PC-3 (cell line): ENCODE measurements around the gene DLG2. TPM values are rescaled to one million over a fixed set of nuclear protein-coding genes. Genes with fewer than 3 reads are reported as not detected.

ENCODE experiments used
- ATAC-seq: fragments of 200-7000 bp; cut with Tn5 transposase; 2 replicates; pipeline ENCODE4 v1.9.1; 2020; ENCODE audit warnings: mild to moderate bottlenecking, moderate library complexity
- BruUV-seq: library from RNA; stranded (reverse); fragments of 400-500 nt; replicated peaks from 2 replicates; lab custom pipeline; 2021; lab: Mats Ljungman, UMichigan
- CTCF ChIA-PET: fragments of 300-600 bp; sonication (Branson Sonifier 250); formaldehyde crosslinking; loops from one replicate; lab custom pipeline; 2022; ENCODE audit warnings: antibody characterized with exemption; lab: Charles Lee
- POLR2A ChIA-PET: fragments of 300-600 bp; sonication (Branson Sonifier 250); formaldehyde crosslinking; loops from one replicate; lab custom pipeline; 2022; ENCODE audit warnings: antibody characterized with exemption; ENCODE audit not compliant: unreplicated experiment; lab: Charles Lee
- DNase-seq: peaks from one replicate; pipeline ENCODE4 v3.0.0-alpha.2; 2015
- H2AFZ ChIP-seq: fragments of 300-600 bp; sonication (generic); 2 replicates; pipeline ENCODE4 v1.6.0; 2016; ENCODE audit warnings: antibody characterized with exemption, low read length
- H3F3A ChIP-seq: fragments of 300-600 bp; sonication (generic); one replicate; pipeline ENCODE4 v1.6.0; 2017; ENCODE audit warnings: antibody characterized with exemption, low read length, control low read depth, mild to moderate bottlenecking; ENCODE audit not compliant: unreplicated experiment
- H3K27ac ChIP-seq: fragments of 300-600 bp; sonication (generic); 2 replicates; pipeline ENCODE4 v1.5.1; 2016; ENCODE audit warnings: mild to moderate bottlenecking, low read length
- H3K27me3 ChIP-seq: fragments of 300-600 bp; sonication (generic); 2 replicates; pipeline ENCODE4 v1.6.1; 2016; ENCODE audit warnings: low read length, mixed read lengths
- H3K36me3 ChIP-seq: fragments of 300-600 bp; sonication (generic); 2 replicates; pipeline ENCODE4 v1.6.1; 2016; ENCODE audit warnings: low read depth, mixed run types, low read length, mixed read lengths
- H3K4me1 ChIP-seq: fragments of 300-600 bp; sonication (generic); 2 replicates; pipeline ENCODE4 v1.5.1; 2016; ENCODE audit warnings: low read length; ENCODE audit not compliant: insufficient read depth
- H3K4me2 ChIP-seq: fragments of 300-600 bp; sonication (generic); 2 replicates; pipeline ENCODE4 v1.6.0; 2016; ENCODE audit warnings: low read length
- H3K4me3 ChIP-seq: fragments of 300-600 bp; sonication (generic); 2 replicates; pipeline ENCODE4 v1.5.1; 2016; ENCODE audit warnings: mild to moderate bottlenecking, low read length, mixed read lengths
- H3K79me2 ChIP-seq: fragments of 300-600 bp; sonication (generic); 2 replicates; pipeline ENCODE4 v1.6.1; 2017; ENCODE audit warnings: low read length, mixed read lengths
- H3K9ac ChIP-seq: fragments of 300-600 bp; sonication (generic); 2 replicates; pipeline ENCODE4 v1.6.0; 2016; ENCODE audit warnings: mild to moderate bottlenecking, low read length
- H3K9me2 ChIP-seq: fragments of 300-600 bp; sonication (generic); replicated peaks from 2 replicates; pipeline ENCODE4 v1.6.1; 2016; ENCODE audit warnings: mixed run types, low read length, mixed read lengths
- H3K9me3 ChIP-seq: fragments of 300-600 bp; sonication (generic); 2 replicates; pipeline ENCODE4 v1.6.1; 2016; ENCODE audit warnings: low read length, mixed read lengths
- H4K20me1 ChIP-seq: fragments of 300-600 bp; sonication (generic); 2 replicates; pipeline ENCODE4 v1.6.1; 2016; ENCODE audit warnings: low read length, mixed read lengths
- EZH2 ChIP-seq: fragments of 300-600 bp; sonication (generic); IDR thresholded peaks from one replicate; pipeline ENCODE4 v1.6.1; 2017; ENCODE audit warnings: antibody characterized with exemption, mild to moderate bottlenecking, low read length; ENCODE audit not compliant: unreplicated experiment
- EZH2phosphoT487 ChIP-seq: fragments of 300-600 bp; sonication (generic); IDR thresholded peaks from 2 replicates; pipeline ENCODE4 v1.6.1; 2018; ENCODE audit warnings: mild to moderate bottlenecking, antibody characterized with exemption, low read length, borderline replicate concordance
- intact Hi-C: fragments of 100-400 bp; cut with micrococcal nuclease; formaldehyde crosslinking; loops from 2 replicates; pipeline ENCODE4 v1.9.0; 2023
- total RNA-seq: library from RNA; depleted of rRNA; stranded (reverse); fragments of >200 nt; gene quantifications from 2 replicates; pipeline ENCODE4 v1.2.3, GENCODE V29; 2014
- TF ChIP-seq, protein P1 (sequence below): fragments of 300-600 bp; sonication (generic); conservative IDR thresholded peaks from 2 replicates; pipeline ENCODE4 v1.5.1; 2017; ENCODE audit warnings: antibody characterized with exemption, low read depth, mild to moderate bottlenecking, low read length

Gene DLG2
- total RNA-seq, 1 experiment from 2014 or later = 0.58 TPM

DNA sequence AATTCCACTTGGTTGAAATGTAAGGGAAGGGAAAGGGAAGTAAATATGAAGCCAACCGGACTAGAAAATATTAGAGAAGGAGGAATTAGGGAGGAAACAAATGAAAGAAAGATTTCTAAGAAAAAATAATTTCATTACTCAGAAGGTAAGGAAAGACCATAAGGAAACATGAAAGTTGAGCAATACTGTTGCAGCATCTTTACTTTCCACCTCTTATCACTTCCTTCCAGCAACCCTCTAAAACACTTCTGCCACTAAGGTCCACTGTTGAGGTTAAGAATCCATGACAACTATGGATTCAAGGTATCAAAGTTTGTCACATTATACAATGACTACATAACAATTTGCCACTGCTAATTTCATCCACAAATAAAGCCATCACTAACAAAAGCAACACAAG lies 308.6 kb downstream of the DLG2 start:
- Histone ChIP-seq H3K27ac (no peak overlapping the region), H3K4me1 (no peaks in the 10 kb centered on the region), H3K79me2 (no peaks in the 10 kb centered on the region), H3K4me3 (no peak overlapping the region), H3F3A (no peaks in the 10 kb centered on the region), H3K9me2 (no peaks in the 10 kb centered on the region), H3K36me3 (no peaks in the 10 kb centered on the region), H3K9ac (no peak overlapping the region), H3K27me3 (no peaks in the 10 kb centered on the region), H3K4me2 (no peak overlapping the region), H3K9me3 (no peaks in the 10 kb centered on the region), H4K20me1 (no peaks in the 10 kb centered on the region), H2AFZ (no peak overlapping the region)
- intact Hi-C loops = no loop called here
- DNase-seq (no peak), ATAC-seq (no peak)
- ChIA-PET CTCF (no interaction called here), POLR2A (no interaction called here)
- no peak for TF ChIP-seq EZH2
- TF ChIP-seq, protein P1, sequence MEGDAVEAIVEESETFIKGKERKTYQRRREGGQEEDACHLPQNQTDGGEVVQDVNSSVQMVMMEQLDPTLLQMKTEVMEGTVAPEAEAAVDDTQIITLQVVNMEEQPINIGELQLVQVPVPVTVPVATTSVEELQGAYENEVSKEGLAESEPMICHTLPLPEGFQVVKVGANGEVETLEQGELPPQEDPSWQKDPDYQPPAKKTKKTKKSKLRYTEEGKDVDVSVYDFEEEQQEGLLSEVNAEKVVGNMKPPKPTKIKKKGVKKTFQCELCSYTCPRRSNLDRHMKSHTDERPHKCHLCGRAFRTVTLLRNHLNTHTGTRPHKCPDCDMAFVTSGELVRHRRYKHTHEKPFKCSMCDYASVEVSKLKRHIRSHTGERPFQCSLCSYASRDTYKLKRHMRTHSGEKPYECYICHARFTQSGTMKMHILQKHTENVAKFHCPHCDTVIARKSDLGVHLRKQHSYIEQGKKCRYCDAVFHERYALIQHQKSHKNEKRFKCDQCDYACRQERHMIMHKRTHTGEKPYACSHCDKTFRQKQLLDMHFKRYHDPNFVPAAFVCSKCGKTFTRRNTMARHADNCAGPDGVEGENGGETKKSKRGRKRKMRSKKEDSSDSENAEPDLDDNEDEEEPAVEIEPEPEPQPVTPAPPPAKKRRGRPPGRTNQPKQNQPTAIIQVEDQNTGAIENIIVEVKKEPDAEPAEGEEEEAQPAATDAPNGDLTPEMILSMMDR = no peak
- no peak for TF ChIP-seq EZH2phosphoT487
- BruUV-seq = no TSS peak

- TF ChIP-seq EZH2phosphoT487 (no peak), EZH2 (no peak)
- TF ChIP-seq, protein P1 = no peak
- H3K79me2 ChIP-seq = no peaks in the 10 kb centered on the region
- DNase-seq = no peak
- CTCF ChIA-PET = no interaction called here
- H3K9me3 ChIP-seq = no peaks in the 10 kb centered on the region
- ATAC-seq = no peak
- no peaks in the 10 kb centered on the region for H3K36me3 ChIP-seq
- H3K4me2 ChIP-seq = no peak overlapping the region
- no peak overlapping the region for H2AFZ ChIP-seq
- intact Hi-C loops = no loop called here
- BruUV-seq = no TSS peak
- POLR2A ChIA-PET = no interaction called here
- no peaks in the 10 kb centered on the region for H3K27me3 ChIP-seq
- H3K9me2 ChIP-seq = no peaks in the 10 kb centered on the region
- no peaks in the 10 kb centered on the region for H3F3A ChIP-seq
- no peaks in the 10 kb centered on the region for H3K4me1 ChIP-seq
- H4K20me1 ChIP-seq = no peaks in the 10 kb centered on the region
- no peak overlapping the region for H3K4me3 ChIP-seq
- no peak overlapping the region for H3K27ac ChIP-seq
- H3K9ac ChIP-seq = no peak overlapping the region
Measured at GRCh38 chr11:85316967-85317366, 310.2 kb downstream of the DLG2 start.

GRCh38 chr11:85313741-85314140 lies 313.4 kb downstream of the DLG2 start:
- ATAC-seq (no peak), DNase-seq (no peak)
- no peaks in the 10 kb centered on the region for H3K27me3 ChIP-seq
- TF ChIP-seq, protein P1 = no peak
- TF ChIP-seq EZH2phosphoT487 = no peak
- no peak for TF ChIP-seq EZH2
- POLR2A ChIA-PET = no interaction called here
- H3K9me3 ChIP-seq = no peaks in the 10 kb centered on the region
- no peaks in the 10 kb centered on the region for H4K20me1 ChIP-seq
- no TSS peak for BruUV-seq
- no peak overlapping the region for H3K27ac ChIP-seq
- no peak overlapping the region for H3K9ac ChIP-seq
- peaks cover 9% of the 10 kb centered on the region; the same call in 1 of the 2 replicates for H3K4me1 ChIP-seq
- no peaks in the 10 kb centered on the region for H3K79me2 ChIP-seq
- no peak overlapping the region for H3K4me3 ChIP-seq
- H3F3A ChIP-seq = no peaks in the 10 kb centered on the region
- intact Hi-C loops = no loop called here
- no peak overlapping the region for H3K4me2 ChIP-seq
- no peaks in the 10 kb centered on the region for H3K36me3 ChIP-seq
- H2AFZ ChIP-seq = no peak overlapping the region
- H3K9me2 ChIP-seq = no peaks in the 10 kb centered on the region
- CTCF ChIA-PET = no interaction called here
